SK-N-SH (cell line): ENCODE results near the gene ZNF746. TPM values are rescaled to one million over a fixed set of nuclear protein-coding genes. Genes with fewer than 3 reads are reported as not detected.

Experiments used
- CTCF ChIA-PET: fragments of 300-600, 350-600 bp; formaldehyde crosslinking; extraction: SDS; loops from one replicate; lab custom pipeline; 2021; lab: Yijun Ruan, JAX
- POLR2A ChIA-PET: fragments of 350-600 bp; sonication (Branson Sonifier 250); formaldehyde crosslinking; extraction: SDS; loops from one replicate; lab custom pipeline; 2020; ENCODE audit warnings: antibody characterized with exemption, inconsistent platforms; lab: Yijun Ruan, JAX
- DNase-seq: peaks from one replicate; pipeline ENCODE4 v3.0.0; 2012
- H2AFZ ChIP-seq: fragments of 200-600 bp; sonication (generic); 2 replicates; pipeline ENCODE4 v1.8.1; 2016; ENCODE audit warnings: antibody characterized with exemption, mild to moderate bottlenecking, low read depth
- H3F3A ChIP-seq: fragments of 200-600 bp; sonication (generic); replicated peaks from 2 replicates; pipeline ENCODE3; 2016; ENCODE audit warnings: antibody characterized with exemption, mild to moderate bottlenecking; ENCODE audit not compliant: insufficient read depth
- H3K27ac ChIP-seq, 2 experiments: fragments of 200-500 bp in 1 of 2; fragments of 200-600 bp in 1 of 2; sonication (Bioruptor generic) in 1 of 2; sonication (generic), shearing (Covaris generic) in 1 of 2; 2 replicates each; pipeline versions ENCODE4 v1.5.1 to v1.6.1; 2014 to 2016; ENCODE audit warnings: low read depth in 2 of 2, inconsistent platforms in 1 of 2, low read length in 1 of 2, mild to moderate bottlenecking in 1 of 2, mixed read lengths in 1 of 2
- H3K27me3 ChIP-seq: fragments of 200-600 bp; sonication (generic), shearing (Covaris generic); 2 replicates; pipeline ENCODE4 v1.6.1; 2016; ENCODE audit warnings: mixed run types; ENCODE audit not compliant: insufficient read depth
- H3K36me3 ChIP-seq, 2 experiments: fragments of 200-500 bp in 1 of 2; fragments of 200-600 bp in 1 of 2; sonication (Bioruptor generic) in 1 of 2; sonication (generic) in 1 of 2; replicated peaks in 1 of 2; 2 replicates each; pipeline versions ENCODE3 to v1.5.1; 2014 to 2016; ENCODE audit warnings: low read length in 1 of 2, mild to moderate bottlenecking in 1 of 2; ENCODE audit not compliant: insufficient read depth in 2 of 2, control insufficient read depth in 1 of 2
- H3K4me1 ChIP-seq, 2 experiments: fragments of 200-500 bp in 1 of 2; fragments of 200-600 bp in 1 of 2; sonication (Bioruptor generic) in 1 of 2; sonication (generic), shearing (Covaris generic) in 1 of 2; 2 replicates each; pipeline versions ENCODE4 v1.5.1 to v1.6.1; 2014 to 2016; ENCODE audit warnings: low read depth in 1 of 2, low read length in 1 of 2, mixed run types in 1 of 2; ENCODE audit not compliant: insufficient read depth in 2 of 2, control insufficient read depth in 1 of 2
- H3K4me2 ChIP-seq: fragments of 200-600 bp; sonication (generic), shearing (Covaris generic); 2 replicates; pipeline ENCODE4 v1.6.1; 2017; ENCODE audit warnings: mixed run types
- H3K4me3 ChIP-seq, 2 experiments: fragments of 200-500 bp in 1 of 2; fragments of 200-600 bp in 1 of 2; sonication (Bioruptor generic) in 1 of 2; sonication (generic), shearing (Covaris generic) in 1 of 2; 2 replicates each; pipeline versions ENCODE4 v1.5.1 to v1.8.1; 2014 to 2016; ENCODE audit warnings: low read depth in 2 of 2, inconsistent platforms in 1 of 2, low read length in 1 of 2, mild to moderate bottlenecking in 1 of 2, mixed read lengths in 1 of 2, moderate library complexity in 1 of 2
- H3K79me2 ChIP-seq: fragments of 200-600 bp; sonication (generic); 2 replicates; pipeline ENCODE4 v1.8.1; 2017; ENCODE audit warnings: mild to moderate bottlenecking; ENCODE audit not compliant: insufficient read depth
- H3K9ac ChIP-seq: fragments of 200-600 bp; sonication (generic); 2 replicates; pipeline ENCODE4 v1.6.1; 2017; ENCODE audit warnings: mixed run types
- H3K9me2 ChIP-seq: fragments of 200-600 bp; sonication (generic); 2 replicates; pipeline ENCODE4 v1.6.1; 2017; ENCODE audit warnings: mixed run types
- H3K9me3 ChIP-seq: fragments of 200-600 bp; sonication (generic); 2 replicates; pipeline ENCODE4 v1.6.1; 2017; ENCODE audit warnings: mixed run types, mild to moderate bottlenecking, moderate library complexity
- H4K20me1 ChIP-seq: fragments of 200-600 bp; sonication (generic); 2 replicates; pipeline ENCODE4 v1.6.1; 2017; ENCODE audit warnings: mild to moderate bottlenecking, mixed run types; ENCODE audit not compliant: insufficient read depth
- CHD2 ChIP-seq: fragments of 150-350 bp; IDR thresholded peaks from 2 replicates; pipeline ENCODE4 v1.6.1; 2018; ENCODE audit warnings: low read length; ENCODE audit not compliant: partially characterized antibody
- EP300 ChIP-seq, 2 experiments: IDR thresholded peaks; 2 replicates each; pipeline versions ENCODE4 v1.4.0 to v1.6.1; 2012; ENCODE audit warnings: borderline replicate concordance in 1 of 2, low read depth in 1 of 2, low read length in 1 of 2
- EZH2phosphoT487 ChIP-seq: fragments of 200-600 bp; sonication (generic); IDR thresholded peaks from 2 replicates; pipeline ENCODE4 v1.6.1; 2017; ENCODE audit warnings: low read depth, mixed run types, mild to moderate bottlenecking, antibody characterized with exemption, moderate library complexity, borderline replicate concordance
- FOSL2 ChIP-seq: IDR thresholded peaks from 2 replicates; pipeline ENCODE4 v1.4.0; 2012; ENCODE audit warnings: low read depth, mild to moderate bottlenecking, moderate library complexity, borderline replicate concordance
- FOXM1 ChIP-seq: IDR thresholded peaks from 2 replicates; pipeline ENCODE4 v1.4.0; 2012; ENCODE audit warnings: low read depth, mild to moderate bottlenecking
- GABPA ChIP-seq: IDR thresholded peaks from 2 replicates; pipeline ENCODE4 v1.4.0; 2012; ENCODE audit warnings: low read depth, mild to moderate bottlenecking
- JUND ChIP-seq: IDR thresholded peaks from 2 replicates; pipeline ENCODE4 v1.4.0; 2012
- MEF2A ChIP-seq: IDR thresholded peaks from 2 replicates; pipeline ENCODE4 v1.4.0; 2012; ENCODE audit warnings: low read depth, borderline replicate concordance
- MXI1 ChIP-seq: IDR thresholded peaks from 2 replicates; pipeline ENCODE4 v1.6.1; 2012; ENCODE audit warnings: mild to moderate bottlenecking, low read depth, low read length, improper control_type of control experiment
- NRF1 ChIP-seq: IDR thresholded peaks from 2 replicates; pipeline ENCODE4 v1.6.1; 2012; ENCODE audit warnings: low read depth, mild to moderate bottlenecking, low read length
- POLR2AphosphoS5 ChIP-seq: IDR thresholded peaks from 2 replicates; pipeline ENCODE4 v1.6.1; 2012; ENCODE audit warnings: low read depth, low read length
- RAD21 ChIP-seq: IDR thresholded peaks from 2 replicates; pipeline ENCODE4 v1.6.1; 2012; ENCODE audit warnings: mild to moderate bottlenecking, low read length
- RFX5 ChIP-seq: IDR thresholded peaks from 2 replicates; pipeline ENCODE4 v1.6.1; 2012; ENCODE audit warnings: mild to moderate bottlenecking, improper control_type of control experiment, low read length
- SIN3A ChIP-seq: IDR thresholded peaks from 2 replicates; pipeline ENCODE4 v1.6.1; 2012; ENCODE audit warnings: low read depth, mild to moderate bottlenecking, low read length, moderate library complexity, borderline replicate concordance
- SMC3 ChIP-seq: IDR thresholded peaks from 2 replicates; pipeline ENCODE4 v1.6.1; 2012; ENCODE audit warnings: low read depth, low read length, improper control_type of control experiment
- TAF1 ChIP-seq: IDR thresholded peaks from 2 replicates; pipeline ENCODE4 v1.6.1; 2012; ENCODE audit warnings: low read depth, mild to moderate bottlenecking, low read length, moderate library complexity, borderline replicate concordance
- WGBS: methylation state at CpG from one replicate; pipeline ENCODE4 v1.1.6; 2017; ENCODE audit warnings: low lambda C conversion rate; 5-methylcytosine and 5-hydroxymethylcytosine counted together
- polyA plus RNA-seq, 3 experiments: library from polyadenylated mRNA; depleted of rRNA; stranded (reverse); fragments of >200 nt; gene quantifications; 2 replicates each; pipeline ENCODE4 v1.2.3, GENCODE V29; 2012
- TF ChIP-seq, protein P1 (sequence below): IDR thresholded peaks from 2 replicates; pipeline ENCODE4 v1.4.0; 2012; ENCODE audit warnings: low read depth
- TF ChIP-seq, protein P2 (sequence below): fragments of 150-350 bp; IDR thresholded peaks from 2 replicates; pipeline ENCODE4 v1.6.1; 2016; ENCODE audit warnings: mild to moderate bottlenecking, low read depth, low read length
- TF ChIP-seq, protein P3 (sequence below): IDR thresholded peaks from 2 replicates; pipeline ENCODE4 v1.4.0; 2012; ENCODE audit warnings: low read depth, borderline replicate concordance
- TF ChIP-seq, protein P4 (sequence below): fragments of 200-600 bp; sonication (generic); IDR thresholded peaks from 2 replicates; pipeline ENCODE4 v1.6.1; 2017; ENCODE audit warnings: antibody characterized with exemption, mild to moderate bottlenecking, moderate library complexity

The ZNF746 gene
- polyA plus RNA-seq, 1 of the 3 experiments (the other 2 are of a cell fraction) = 11.1 TPM

DNA sequence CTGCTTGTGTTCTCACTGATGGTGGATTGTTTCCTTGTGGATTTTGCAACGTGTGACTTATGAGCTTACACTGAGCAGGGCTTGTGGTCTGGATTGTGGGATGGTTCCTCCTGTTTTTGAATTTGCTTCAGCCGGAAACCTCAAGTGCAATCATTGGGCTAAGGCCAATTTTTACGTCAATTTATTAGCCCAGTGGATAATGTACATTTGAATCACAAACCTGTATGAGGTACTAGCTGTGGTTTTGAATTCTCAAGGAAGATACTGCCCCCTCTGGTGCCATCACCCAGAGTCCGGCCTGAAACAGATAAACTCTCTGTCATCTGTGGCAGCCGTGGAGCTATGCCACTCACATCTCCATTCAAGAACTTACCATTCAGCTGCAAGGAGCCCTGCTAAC, 29.4 kb downstream of the ZNF746 start:
- DNase-seq = no peak
- H2AFZ ChIP-seq = no peak overlapping the region
- no peak overlapping the region for H3K27ac ChIP-seq
- H3K27me3 ChIP-seq = no peaks in the 10 kb centered on the region
- no peak overlapping the region for H3K4me2 ChIP-seq
- CTCF ChIA-PET = interaction anchor here (1.1 kb wide), 1 partner anchor 158 kb away, joined by 3 read pairs; no protein-coding TSS in a partner anchor
- H3K9me2 ChIP-seq = no peaks in the 10 kb centered on the region
- POLR2A ChIA-PET = no interaction called here
- H3K9me3 ChIP-seq = 0 out of 2 replicates have a peak, but pooled peaks cover 5% of the 10 kb centered on the region
- H3K36me3 ChIP-seq = peaks cover 13 to 22% of the 10 kb centered on the region in 2 experiments
- H3F3A ChIP-seq = no peaks in the 10 kb centered on the region
- no peak overlapping the region for H3K4me3 ChIP-seq
- 83% methylated on average over 5 of the region's 5 CpGs for WGBS
- H3K79me2 ChIP-seq = no peaks in the 10 kb centered on the region
- TF ChIP-seq, protein P1, sequence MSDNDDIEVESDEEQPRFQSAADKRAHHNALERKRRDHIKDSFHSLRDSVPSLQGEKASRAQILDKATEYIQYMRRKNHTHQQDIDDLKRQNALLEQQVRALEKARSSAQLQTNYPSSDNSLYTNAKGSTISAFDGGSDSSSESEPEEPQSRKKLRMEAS = no peak
- TF ChIP-seq EZH2phosphoT487 (no peak), MEF2A (no peak), JUND (no peak), SIN3A (no peak), SMC3 (no peak), POLR2AphosphoS5 (no peak), CHD2 (no peak), FOXM1 (no peak), NRF1 (no peak), GABPA (no peak), TAF1 (no peak), RFX5 (no peak), FOSL2 (no peak), EP300 (IDR thresholded peaks at IDR 0.05; ENCODE audit: borderline replicate concordance in 1 of 2, low read depth in 1 of 2, low read length in 1 of 2) (no peak), MXI1 (no peak), RAD21 (no peak)
- TF ChIP-seq, protein P2, sequence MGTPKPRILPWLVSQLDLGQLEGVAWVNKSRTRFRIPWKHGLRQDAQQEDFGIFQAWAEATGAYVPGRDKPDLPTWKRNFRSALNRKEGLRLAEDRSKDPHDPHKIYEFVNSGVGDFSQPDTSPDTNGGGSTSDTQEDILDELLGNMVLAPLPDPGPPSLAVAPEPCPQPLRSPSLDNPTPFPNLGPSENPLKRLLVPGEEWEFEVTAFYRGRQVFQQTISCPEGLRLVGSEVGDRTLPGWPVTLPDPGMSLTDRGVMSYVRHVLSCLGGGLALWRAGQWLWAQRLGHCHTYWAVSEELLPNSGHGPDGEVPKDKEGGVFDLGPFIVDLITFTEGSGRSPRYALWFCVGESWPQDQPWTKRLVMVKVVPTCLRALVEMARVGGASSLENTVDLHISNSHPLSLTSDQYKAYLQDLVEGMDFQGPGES = no peak
- TF ChIP-seq, protein P3, sequence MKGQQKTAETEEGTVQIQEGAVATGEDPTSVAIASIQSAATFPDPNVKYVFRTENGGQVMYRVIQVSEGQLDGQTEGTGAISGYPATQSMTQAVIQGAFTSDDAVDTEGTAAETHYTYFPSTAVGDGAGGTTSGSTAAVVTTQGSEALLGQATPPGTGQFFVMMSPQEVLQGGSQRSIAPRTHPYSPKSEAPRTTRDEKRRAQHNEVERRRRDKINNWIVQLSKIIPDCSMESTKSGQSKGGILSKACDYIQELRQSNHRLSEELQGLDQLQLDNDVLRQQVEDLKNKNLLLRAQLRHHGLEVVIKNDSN = no peak
- TF ChIP-seq, protein P4, sequence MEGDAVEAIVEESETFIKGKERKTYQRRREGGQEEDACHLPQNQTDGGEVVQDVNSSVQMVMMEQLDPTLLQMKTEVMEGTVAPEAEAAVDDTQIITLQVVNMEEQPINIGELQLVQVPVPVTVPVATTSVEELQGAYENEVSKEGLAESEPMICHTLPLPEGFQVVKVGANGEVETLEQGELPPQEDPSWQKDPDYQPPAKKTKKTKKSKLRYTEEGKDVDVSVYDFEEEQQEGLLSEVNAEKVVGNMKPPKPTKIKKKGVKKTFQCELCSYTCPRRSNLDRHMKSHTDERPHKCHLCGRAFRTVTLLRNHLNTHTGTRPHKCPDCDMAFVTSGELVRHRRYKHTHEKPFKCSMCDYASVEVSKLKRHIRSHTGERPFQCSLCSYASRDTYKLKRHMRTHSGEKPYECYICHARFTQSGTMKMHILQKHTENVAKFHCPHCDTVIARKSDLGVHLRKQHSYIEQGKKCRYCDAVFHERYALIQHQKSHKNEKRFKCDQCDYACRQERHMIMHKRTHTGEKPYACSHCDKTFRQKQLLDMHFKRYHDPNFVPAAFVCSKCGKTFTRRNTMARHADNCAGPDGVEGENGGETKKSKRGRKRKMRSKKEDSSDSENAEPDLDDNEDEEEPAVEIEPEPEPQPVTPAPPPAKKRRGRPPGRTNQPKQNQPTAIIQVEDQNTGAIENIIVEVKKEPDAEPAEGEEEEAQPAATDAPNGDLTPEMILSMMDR = no peak
- no peaks in the 10 kb centered on the region for H3K4me1 ChIP-seq
- no peak overlapping the region for H3K9ac ChIP-seq
- H4K20me1 ChIP-seq = no peaks in the 10 kb centered on the region
